Limb (tissue), 2 donors: ENCODE results near the gene EEFSEC.
A peak's percentile ranks its signal among the peaks of the same experiment; 100 is the strongest.

Source experiments
- DNase-seq, 2 donors: peaks; one replicate each; pipeline ENCODE4 v3.0.0-alpha.2; 2016; ENCODE audit errors: extremely low spot score in 2 of 2

The EEFSEC gene

GRCh38 chr3:128313071-128313725 is 159.9 kb downstream of the EEFSEC start:
- DNase-seq: peak in 1 of 2 donors; percentile 11

GRCh38 chr3:128313935-128314334 is 160.7 kb downstream of the EEFSEC start:
- DNase-seq: peak in 1 of 2 donors; percentile 16

- no peak for DNase-seq
Measured at GRCh38 chr3:128315313-128315712, 162.0 kb downstream of the EEFSEC start.

- peak; percentile 11 to 41 for DNase-seq
Measured at GRCh38 chr3:128316481-128316891, 163.2 kb downstream of the EEFSEC start.

- peak in 1 of 2 donors; percentile 33 for DNase-seq
Measured at GRCh38 chr3:128317101-128317697, 163.9 kb downstream of the EEFSEC start.

GRCh38 chr3:128317698-128318231 is 164.5 kb downstream of the EEFSEC start:
- peak in 1 of 2 donors; percentile 24 for DNase-seq

GRCh38 chr3:128318275-128318941 is 165.1 kb downstream of the EEFSEC start:
- peak in 1 of 2 donors; percentile 18 for DNase-seq

GRCh38 chr3:128319107-128319506 is 165.8 kb downstream of the EEFSEC start:
- peak in 1 of 2 donors; percentile 10 for DNase-seq

GRCh38 chr3:128319741-128320141 is 166.5 kb downstream of the EEFSEC start:
- DNase-seq: peak in 1 of 2 donors; percentile 11

- peak in 1 of 2 donors; percentile 23 for DNase-seq
Measured at GRCh38 chr3:128320551-128321340, 167.5 kb downstream of the EEFSEC start.

GRCh38 chr3:128321418-128321817 is 168.1 kb downstream of the EEFSEC start:
- peak in 1 of 2 donors; percentile 21 for DNase-seq

GRCh38 chr3:128322030-128323022 is 169.0 kb downstream of the EEFSEC start:
- peak in 1 of 2 donors; percentile 44 for DNase-seq

- peak in 1 of 2 donors; percentile 12 for DNase-seq
Measured at GRCh38 chr3:128323206-128324081, 170.2 kb downstream of the EEFSEC start.

GRCh38 chr3:128324911-128325592 is 171.8 kb downstream of the EEFSEC start:
- peak in 1 of 2 donors; percentile 9 for DNase-seq

- peak in 1 of 2 donors; percentile 4 for DNase-seq
Measured at GRCh38 chr3:128326051-128326823, 173.0 kb downstream of the EEFSEC start.

GRCh38 chr3:128327606-128328031 is 174.3 kb downstream of the EEFSEC start:
- peak in 1 of 2 donors; percentile 16 for DNase-seq
